SK-N-SH (cell line): ENCODE measurements around the gene TDRD9.

ENCODE experiments used
- EZH2phosphoT487 ChIP-seq: fragments of 200-600 bp; sonication (generic); IDR thresholded peaks from 2 replicates; pipeline ENCODE4 v1.6.1; 2017; ENCODE audit warnings: low read depth, mixed run types, mild to moderate bottlenecking, antibody characterized with exemption, moderate library complexity, borderline replicate concordance
- POLR2AphosphoS5 ChIP-seq: IDR thresholded peaks from 2 replicates; pipeline ENCODE4 v1.6.1; 2012; ENCODE audit warnings: low read depth, low read length
- RCOR1 ChIP-seq: fragments of 150-350 bp; IDR thresholded peaks from 2 replicates; pipeline ENCODE4 v1.6.1; 2017; ENCODE audit warnings: antibody characterized with exemption, low read length
- RXRA ChIP-seq: IDR thresholded peaks from 2 replicates; pipeline ENCODE4 v1.4.0; 2012; ENCODE audit warnings: low read depth, mild to moderate bottlenecking, borderline replicate concordance
- SIN3A ChIP-seq: IDR thresholded peaks from 2 replicates; pipeline ENCODE4 v1.6.1; 2012; ENCODE audit warnings: low read depth, mild to moderate bottlenecking, low read length, moderate library complexity, borderline replicate concordance
- SMC3 ChIP-seq: IDR thresholded peaks from 2 replicates; pipeline ENCODE4 v1.6.1; 2012; ENCODE audit warnings: low read depth, low read length, improper control_type of control experiment
- TAF1 ChIP-seq: IDR thresholded peaks from 2 replicates; pipeline ENCODE4 v1.6.1; 2012; ENCODE audit warnings: low read depth, mild to moderate bottlenecking, low read length, moderate library complexity, borderline replicate concordance
- TF ChIP-seq, protein P1 (sequence below): IDR thresholded peaks from 2 replicates; pipeline ENCODE4 v1.4.0; 2012; ENCODE audit warnings: low read depth, borderline replicate concordance
- TF ChIP-seq, protein P2 (sequence below): fragments of 200-600 bp; sonication (generic); IDR thresholded peaks from 2 replicates; pipeline ENCODE4 v1.6.1; 2017; ENCODE audit warnings: antibody characterized with exemption, mild to moderate bottlenecking, moderate library complexity

DNA sequence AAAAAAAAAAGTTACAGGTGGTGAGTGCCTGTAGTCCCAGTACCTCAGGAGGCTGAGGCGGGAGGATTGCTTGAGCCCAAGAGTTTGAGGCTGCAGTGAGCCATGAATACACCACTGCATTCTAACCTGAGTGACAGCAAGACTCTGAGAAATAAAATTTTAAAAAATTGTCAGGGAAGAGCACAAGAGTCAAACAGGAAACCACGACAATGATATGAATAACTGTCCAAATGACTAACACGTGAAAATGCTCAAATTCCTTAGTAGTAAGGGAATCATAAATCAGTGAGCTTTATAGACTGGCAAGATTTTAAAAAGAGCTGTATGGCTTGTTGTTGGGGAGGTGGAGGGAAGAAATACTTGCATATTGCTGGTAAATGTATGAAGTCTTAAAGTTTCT lies 144.3 kb downstream of the TDRD9 start:
- TF ChIP-seq, protein P1, sequence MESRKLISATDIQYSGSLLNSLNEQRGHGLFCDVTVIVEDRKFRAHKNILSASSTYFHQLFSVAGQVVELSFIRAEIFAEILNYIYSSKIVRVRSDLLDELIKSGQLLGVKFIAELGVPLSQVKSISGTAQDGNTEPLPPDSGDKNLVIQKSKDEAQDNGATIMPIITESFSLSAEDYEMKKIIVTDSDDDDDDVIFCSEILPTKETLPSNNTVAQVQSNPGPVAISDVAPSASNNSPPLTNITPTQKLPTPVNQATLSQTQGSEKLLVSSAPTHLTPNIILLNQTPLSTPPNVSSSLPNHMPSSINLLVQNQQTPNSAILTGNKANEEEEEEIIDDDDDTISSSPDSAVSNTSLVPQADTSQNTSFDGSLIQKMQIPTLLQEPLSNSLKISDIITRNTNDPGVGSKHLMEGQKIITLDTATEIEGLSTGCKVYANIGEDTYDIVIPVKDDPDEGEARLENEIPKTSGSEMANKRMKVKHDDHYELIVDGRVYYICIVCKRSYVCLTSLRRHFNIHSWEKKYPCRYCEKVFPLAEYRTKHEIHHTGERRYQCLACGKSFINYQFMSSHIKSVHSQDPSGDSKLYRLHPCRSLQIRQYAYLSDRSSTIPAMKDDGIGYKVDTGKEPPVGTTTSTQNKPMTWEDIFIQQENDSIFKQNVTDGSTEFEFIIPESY = no peak
- TF ChIP-seq SIN3A = no peak
- TF ChIP-seq, protein P2, sequence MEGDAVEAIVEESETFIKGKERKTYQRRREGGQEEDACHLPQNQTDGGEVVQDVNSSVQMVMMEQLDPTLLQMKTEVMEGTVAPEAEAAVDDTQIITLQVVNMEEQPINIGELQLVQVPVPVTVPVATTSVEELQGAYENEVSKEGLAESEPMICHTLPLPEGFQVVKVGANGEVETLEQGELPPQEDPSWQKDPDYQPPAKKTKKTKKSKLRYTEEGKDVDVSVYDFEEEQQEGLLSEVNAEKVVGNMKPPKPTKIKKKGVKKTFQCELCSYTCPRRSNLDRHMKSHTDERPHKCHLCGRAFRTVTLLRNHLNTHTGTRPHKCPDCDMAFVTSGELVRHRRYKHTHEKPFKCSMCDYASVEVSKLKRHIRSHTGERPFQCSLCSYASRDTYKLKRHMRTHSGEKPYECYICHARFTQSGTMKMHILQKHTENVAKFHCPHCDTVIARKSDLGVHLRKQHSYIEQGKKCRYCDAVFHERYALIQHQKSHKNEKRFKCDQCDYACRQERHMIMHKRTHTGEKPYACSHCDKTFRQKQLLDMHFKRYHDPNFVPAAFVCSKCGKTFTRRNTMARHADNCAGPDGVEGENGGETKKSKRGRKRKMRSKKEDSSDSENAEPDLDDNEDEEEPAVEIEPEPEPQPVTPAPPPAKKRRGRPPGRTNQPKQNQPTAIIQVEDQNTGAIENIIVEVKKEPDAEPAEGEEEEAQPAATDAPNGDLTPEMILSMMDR = no peak
- no peak for TF ChIP-seq TAF1
- no peak for TF ChIP-seq POLR2AphosphoS5
- TF ChIP-seq EZH2phosphoT487 = no peak
- no peak for TF ChIP-seq RCOR1
- TF ChIP-seq SMC3 = no peak
- no peak for TF ChIP-seq RXRA
